DLD1 (cell line): ENCODE results near the gene PPA2.
"Not testable (repeated sequence)": the region's sequence is repeated elsewhere in the genome, so short reads cannot be mapped to it uniquely, and the experiment has no call there.

Experiments used
- in situ Hi-C: cut with HindIII; loops from 2 replicates; pipeline ENCODE4 v1.10.0; 2017; ENCODE audit warnings: low sequenced_read_pairs

Gene PPA2

GRCh38 chr4:105460306-105460705 is 13.6 kb downstream of the PPA2 start:
- in situ Hi-C loops = no loop called here

DNA sequence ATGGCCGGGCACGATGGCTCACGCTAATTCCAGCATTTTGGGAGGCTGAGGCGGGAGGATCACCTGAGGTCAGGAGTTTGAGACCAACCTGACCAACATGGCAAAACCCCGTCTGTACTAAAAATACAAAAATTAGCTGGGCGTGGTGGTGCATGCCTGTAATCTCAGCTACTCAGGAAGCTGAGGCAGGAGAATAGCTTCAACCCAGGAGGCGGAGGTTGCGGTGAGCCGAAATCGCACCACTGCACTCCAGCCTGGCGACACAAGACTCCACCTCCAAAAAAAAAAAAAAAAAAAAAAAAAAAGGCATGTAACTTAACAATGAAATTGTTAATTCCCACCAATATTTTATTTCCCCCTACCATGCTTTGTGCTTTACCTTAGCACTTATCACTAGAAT is 15.3 kb downstream of the PPA2 start:
- in situ Hi-C loops = not testable (repeated sequence)

DNA sequence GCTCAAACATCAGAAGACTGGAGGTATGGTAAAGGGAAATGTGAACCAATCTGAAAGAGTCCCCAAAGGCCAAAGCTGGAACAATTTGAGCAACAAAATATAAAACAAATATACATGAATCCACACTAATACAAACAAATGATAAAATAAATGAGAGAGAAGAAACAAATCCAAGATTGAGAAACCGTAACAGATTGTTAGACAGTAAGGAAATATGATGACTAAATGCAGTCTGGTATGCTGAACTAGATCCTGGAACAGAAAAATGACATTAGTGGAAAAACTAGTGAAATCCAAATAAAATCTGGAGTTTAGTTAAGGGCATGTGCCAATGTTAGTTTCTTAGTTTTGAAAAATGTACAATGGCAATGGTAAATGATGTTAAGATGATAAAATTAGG is 15.9 kb downstream of the PPA2 start:
- in situ Hi-C loops = no loop called here

DNA sequence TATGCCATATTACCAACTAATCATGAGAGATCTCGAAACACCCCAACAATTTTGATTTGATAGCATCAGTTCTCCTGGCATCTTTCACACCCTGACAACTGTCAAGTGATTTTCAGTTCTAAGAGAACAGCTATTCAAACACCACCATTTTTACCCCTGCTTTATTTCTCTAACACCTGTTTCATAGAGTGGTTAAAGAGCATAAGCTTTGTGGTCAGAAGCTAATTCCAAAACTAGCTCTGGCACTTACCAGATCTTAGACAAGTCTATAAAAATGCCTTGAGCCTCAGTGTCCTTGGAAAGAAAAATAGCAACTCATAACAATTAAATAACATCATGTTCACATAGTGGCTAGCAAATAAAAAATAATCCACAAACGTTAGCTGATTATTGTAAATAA is 17.9 kb downstream of the PPA2 start:
- in situ Hi-C loops = no loop called here

DNA sequence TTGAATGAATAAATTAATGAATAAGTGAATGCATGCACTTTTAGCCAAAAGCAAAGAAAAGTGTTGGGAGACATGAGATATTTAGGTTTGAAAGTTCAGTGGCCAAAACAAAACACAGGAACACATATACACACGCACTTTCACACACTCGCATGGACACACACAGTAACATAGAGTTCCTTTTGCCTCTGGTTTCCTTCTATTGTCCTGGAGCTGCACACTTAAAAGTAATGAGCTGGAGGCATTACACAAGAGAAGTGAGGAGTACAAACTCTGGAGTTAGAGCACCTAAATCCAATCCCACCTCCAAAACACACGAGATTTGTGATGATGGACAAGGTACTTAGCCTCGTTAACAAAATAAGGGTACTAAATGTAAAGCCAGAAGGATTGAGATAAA is 18.7 kb downstream of the PPA2 start:
- in situ Hi-C loops = no loop called here

GRCh38 chr4:105453550-105454205 is 20.2 kb downstream of the PPA2 start:
- in situ Hi-C loops = no loop called here

DNA sequence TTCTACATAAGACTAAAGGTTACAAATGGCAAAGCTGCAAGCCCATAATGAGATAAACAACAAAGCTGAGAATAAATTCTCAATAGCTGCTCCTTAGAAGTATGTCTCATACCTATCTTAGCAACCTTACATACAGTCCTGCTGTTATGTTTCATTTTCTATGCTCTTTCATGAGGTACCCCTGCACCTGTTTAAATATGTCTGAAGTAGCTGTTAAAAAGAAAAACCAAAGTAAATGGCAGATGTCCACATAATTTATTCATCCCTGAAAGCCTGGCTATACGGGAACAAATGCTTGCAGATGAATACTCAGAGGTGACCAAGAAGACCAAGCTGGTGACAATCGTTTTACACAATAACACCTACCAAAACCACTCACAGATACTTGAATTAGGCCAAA is 22.5 kb downstream of the PPA2 start:
- in situ Hi-C loops = no loop called here

GRCh38 chr4:105440890-105441289 is 33.0 kb downstream of the PPA2 start:
- in situ Hi-C loops = no loop called here

- in situ Hi-C loops = no loop called here
Observed at GRCh38 chr4:105437637-105438036, 36.2 kb downstream of the PPA2 start.

- in situ Hi-C loops = no loop called here
Observed at GRCh38 chr4:105436414-105436813, 37.4 kb downstream of the PPA2 start.

DNA sequence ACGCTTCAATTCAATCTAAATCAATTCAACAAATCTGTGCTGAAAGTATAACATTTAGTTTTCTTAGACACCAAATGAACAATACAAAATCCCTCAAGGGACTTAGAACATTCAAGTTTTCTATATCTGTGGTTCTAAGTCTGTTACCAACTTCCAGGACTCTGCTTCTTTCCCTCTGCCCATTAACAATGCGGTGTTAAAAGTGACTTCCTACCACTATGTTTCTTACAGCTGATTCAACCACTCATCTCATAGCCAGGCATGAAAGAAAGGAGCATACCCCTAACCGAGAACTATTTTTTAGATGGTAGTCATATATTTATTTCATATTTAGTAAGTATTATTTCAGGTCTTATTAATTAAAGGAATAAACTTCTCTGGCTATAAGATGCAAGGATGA is 38.9 kb downstream of the PPA2 start:
- in situ Hi-C loops = no loop called here

DNA sequence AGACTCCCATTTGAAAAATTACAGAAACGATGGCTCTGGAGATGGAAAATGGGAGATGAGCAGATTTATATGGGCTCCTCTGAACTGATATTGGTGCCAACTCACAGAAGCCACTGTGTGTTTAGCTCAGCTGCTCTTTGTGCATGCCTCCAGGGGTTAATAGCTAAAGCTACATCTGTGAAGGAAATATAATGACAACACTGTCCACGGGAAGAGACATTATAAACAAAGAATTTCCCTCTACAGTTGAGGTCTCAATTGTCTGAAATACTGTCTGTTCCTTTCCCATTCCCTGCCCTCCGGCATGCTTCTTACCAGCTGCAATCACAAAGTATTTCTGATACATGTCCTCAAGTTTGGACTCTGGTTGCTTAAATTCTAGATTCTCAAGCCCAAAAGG is 40.4 kb downstream of the PPA2 start:
- in situ Hi-C loops = no loop called here

DNA sequence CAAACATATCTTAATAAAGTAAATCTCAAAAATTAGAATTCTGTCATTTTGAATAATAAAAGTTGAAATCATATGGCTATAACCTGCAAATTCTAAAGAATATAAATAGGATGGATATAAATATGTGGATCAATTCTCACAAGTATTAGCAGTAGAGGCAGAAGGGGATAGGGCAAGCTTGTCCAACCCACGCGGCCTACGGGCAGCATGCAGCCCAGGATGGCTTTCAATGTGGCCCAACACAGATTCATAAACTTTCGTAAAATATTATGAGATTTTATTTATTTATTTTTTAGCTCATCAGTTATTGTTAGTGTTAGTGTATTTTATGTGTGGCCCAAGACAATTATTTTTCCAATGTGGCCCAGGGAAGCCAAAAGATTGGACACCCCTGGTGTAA is 41.4 kb downstream of the PPA2 start:
- in situ Hi-C loops = no loop called here

GRCh38 chr4:105430811-105431210 is 43.1 kb downstream of the PPA2 start:
- in situ Hi-C loops = no loop called here

GRCh38 chr4:105426187-105426897 is 47.5 kb downstream of the PPA2 start:
- in situ Hi-C loops = no loop called here

DNA sequence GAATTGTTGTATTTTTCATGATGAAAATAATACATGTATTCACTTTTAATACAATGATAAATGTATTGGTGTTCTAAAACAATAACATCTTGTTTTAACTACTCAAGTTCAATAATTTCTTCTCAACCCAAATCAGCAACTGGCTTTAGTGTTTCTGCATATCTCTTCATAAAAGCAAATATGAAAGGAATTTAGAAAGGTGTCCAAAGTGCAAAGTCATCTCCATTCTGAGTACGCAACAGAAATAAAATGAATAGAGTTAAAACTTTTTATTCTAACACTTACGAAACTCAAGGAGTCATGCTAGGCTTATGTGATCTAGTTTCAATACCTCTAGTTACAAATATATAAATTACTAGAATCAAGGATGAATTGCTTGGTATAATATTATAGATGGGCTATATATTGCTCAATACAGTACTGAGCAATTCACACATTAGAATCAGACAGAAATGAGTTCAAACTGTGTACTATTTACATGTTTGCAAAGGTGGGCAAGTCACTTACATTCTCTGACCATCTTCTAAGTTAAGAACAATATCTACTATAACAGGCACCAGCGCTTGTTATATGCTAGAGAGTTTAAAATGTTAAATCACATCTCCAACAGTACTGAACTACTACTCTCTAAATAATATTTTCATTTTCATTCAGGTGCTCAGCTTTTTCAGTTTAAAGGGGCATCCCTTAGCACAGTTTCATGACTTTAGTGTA is 51.5 kb downstream of the PPA2 start:
- in situ Hi-C loops = no loop called here

DNA sequence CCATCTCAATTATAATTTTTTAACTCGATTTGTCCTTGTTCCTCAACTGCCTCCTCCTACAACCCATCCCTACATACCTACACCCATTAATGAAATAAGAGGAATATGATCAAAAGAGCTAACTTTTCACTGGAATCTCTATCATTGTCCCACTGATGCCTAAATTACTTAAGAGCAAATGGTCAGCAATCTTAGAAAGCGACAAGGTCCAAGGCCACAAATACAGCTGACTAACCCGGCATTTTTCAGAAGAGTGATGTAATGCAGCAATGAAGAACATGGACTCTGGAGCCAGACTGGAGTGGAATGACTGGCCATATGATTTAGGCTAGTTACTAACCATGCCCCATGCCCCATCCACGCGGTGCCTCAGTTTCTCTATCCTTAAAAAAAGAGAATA is 56.2 kb downstream of the PPA2 start:
- in situ Hi-C loops = no loop called here

DNA sequence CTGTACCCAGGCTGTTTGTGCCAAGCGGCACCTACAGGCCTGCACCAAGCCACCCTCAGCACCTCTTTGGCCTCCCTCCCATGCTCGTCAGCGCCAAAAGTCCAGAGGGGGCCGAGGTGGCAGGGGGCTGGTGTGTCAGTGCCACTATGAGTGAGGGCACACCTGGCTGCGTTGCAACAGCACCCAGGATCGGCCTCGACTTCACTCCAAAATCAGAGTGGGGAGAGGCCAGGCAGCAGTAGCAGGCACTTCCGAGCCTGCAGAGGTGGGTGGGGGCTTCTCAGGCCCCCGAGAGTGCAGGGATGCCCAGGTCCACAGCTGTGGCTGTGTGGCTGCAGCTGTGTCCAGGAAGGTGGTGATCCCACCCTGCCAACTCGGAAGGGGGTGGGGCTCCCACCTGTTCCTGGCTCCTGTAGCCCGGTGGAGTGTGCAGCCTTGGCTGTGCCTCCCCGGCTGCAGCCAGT is 58.5 kb downstream of the PPA2 start:
- in situ Hi-C loops = no loop called here

DNA sequence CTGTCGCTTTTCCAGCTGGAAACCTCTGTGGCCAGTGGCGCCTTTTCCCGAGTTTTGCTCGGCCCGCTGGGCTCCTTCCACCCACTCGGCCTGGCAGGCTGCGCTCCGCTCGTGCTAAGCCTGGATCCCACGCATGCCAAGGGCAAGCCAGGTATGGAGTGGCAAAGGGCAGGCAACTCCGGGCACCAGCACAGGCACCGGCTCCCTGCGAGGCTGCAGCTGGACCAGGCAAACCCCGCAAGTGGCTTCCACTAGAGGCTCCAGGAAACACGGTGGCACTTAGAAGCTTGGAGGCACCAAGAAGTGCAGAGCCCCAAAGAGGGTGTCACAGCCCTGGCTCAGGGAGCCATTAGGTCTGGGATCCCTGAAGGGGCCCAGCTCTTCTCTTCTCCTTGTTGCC is 59.5 kb downstream of the PPA2 start:
- in situ Hi-C loops = no loop called here

DNA sequence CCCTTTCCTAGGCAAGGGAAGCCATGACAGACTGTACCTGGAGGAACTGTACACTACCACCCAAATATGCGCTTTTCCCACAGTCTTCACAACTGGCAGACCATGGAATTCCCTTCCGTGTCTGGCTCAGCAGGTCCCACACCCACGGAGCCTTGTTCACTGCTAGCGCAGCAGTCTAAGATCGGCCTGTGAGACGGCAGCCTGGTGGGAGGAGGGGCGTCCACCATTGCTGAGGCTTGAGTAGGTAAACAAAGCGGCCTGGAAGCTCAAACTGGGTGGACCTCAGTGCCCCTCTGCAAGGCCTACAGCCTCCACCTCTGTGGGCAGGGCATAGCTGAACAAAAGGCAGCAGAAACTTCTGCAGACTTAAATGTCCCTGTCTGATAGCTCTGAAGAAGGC is 64.7 kb downstream of the PPA2 start:
- in situ Hi-C loops = not testable (repeated sequence)

DNA sequence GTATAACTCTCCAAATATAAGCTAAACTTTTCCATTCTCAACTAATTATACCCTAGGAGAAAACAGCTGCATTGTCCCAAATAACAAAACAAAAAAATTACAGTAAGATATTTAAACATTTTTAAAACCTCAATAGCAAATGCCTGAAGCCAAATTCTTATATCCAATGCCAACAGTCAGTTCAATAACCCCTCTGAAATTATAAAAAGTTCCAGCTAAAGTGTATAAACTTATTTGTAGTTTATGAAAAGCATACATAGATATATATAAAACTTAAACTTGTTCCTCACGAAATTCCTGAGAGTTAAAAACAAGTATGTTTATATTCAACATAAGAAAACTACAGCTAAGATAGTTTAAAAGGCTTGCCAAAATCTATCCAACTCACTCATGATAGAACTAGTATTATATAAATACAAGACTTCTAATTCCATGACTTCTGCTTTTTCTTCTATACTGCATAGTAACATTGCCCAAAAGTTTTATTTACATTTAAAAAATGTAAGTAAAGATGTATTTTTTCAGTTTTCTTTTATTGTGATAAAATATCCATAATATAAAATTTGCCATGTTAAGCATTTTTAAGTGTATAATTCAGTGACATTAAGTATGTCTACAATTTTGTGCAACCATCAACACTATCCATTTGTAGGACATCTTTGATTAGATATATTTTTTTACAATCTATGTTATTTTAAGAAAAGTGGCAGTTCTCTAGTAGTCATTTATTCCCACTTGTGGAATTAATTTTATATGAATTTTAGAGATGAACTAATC is 72.8 kb downstream of the PPA2 start:
- in situ Hi-C loops = no loop called here
